Smooth muscle cell (in vitro differentiated cells): ENCODE data around the gene OR56A3. TPM values are rescaled to one million over a fixed set of nuclear protein-coding genes. Genes with fewer than 3 reads are reported as not detected.

Experiments
- DNase-seq: peaks from one replicate; lab custom pipeline; 2025; ENCODE audit not compliant: unreplicated experiment; lab: John Stamatoyannopoulos, UW
- H2AFZ ChIP-seq: fragments of 200-600 bp; sonication (generic); 2 replicates; pipeline ENCODE4 v1.6.0; 2016; ENCODE audit warnings: antibody characterized with exemption, low read depth, mild to moderate bottlenecking
- H3F3A ChIP-seq: fragments of 200-600 bp; sonication (generic); 2 replicates; pipeline ENCODE4 v1.6.0; 2017; ENCODE audit warnings: antibody characterized with exemption, low read depth
- H3K27ac ChIP-seq: fragments of 200-600 bp; sonication (generic); 2 replicates; pipeline ENCODE4 v1.5.1; 2016; ENCODE audit warnings: low read depth, mild to moderate bottlenecking
- H3K27me3 ChIP-seq: fragments of 200-600 bp; sonication (generic); 2 replicates; pipeline ENCODE4 v1.6.1; 2016; ENCODE audit warnings: low read depth, mild to moderate bottlenecking
- H3K36me3 ChIP-seq: fragments of 200-600 bp; sonication (generic); 2 replicates; pipeline ENCODE4 v1.5.1; 2016; ENCODE audit warnings: low read depth
- H3K4me1 ChIP-seq: fragments of 200-600 bp; sonication (generic); 2 replicates; pipeline ENCODE4 v1.5.1; 2016; ENCODE audit warnings: low read depth
- H3K4me2 ChIP-seq: fragments of 200-600 bp; sonication (generic); 2 replicates; pipeline ENCODE4 v1.6.0; 2016; ENCODE audit warnings: mild to moderate bottlenecking
- H3K4me3 ChIP-seq: fragments of 200-600 bp; sonication (generic); 2 replicates; pipeline ENCODE4 v1.5.1; 2016; ENCODE audit warnings: mild to moderate bottlenecking
- H3K79me2 ChIP-seq: fragments of 200-600 bp; sonication (generic); 2 replicates; pipeline ENCODE4 v1.6.0; 2016; ENCODE audit warnings: low read depth, mild to moderate bottlenecking
- H3K9ac ChIP-seq: fragments of 200-600 bp; sonication (generic); 2 replicates; pipeline ENCODE4 v1.6.0; 2016; ENCODE audit warnings: low read depth
- H3K9me3 ChIP-seq: fragments of 200-600 bp; sonication (generic); replicated peaks from 2 replicates; pipeline ENCODE4 v1.5.1; 2016; ENCODE audit warnings: low read depth
- H4K20me1 ChIP-seq: fragments of 200-600 bp; sonication (generic); 2 replicates; pipeline ENCODE4 v1.6.0; 2016; ENCODE audit warnings: low read depth
- CTCF ChIP-seq: fragments of 200-600 bp; sonication (generic); IDR thresholded peaks from 2 replicates; pipeline ENCODE4 v1.5.1; 2017; ENCODE audit warnings: borderline replicate concordance, mild to moderate bottlenecking, antibody characterized with exemption; ENCODE audit not compliant: insufficient read depth, poor library complexity, severe bottlenecking
- WGBS: methylation state at CpG from one replicate; pipeline ENCODE4 v1.1.7; 2016; ENCODE audit warnings: low lambda C conversion rate; 5-methylcytosine and 5-hydroxymethylcytosine counted together
- polyA plus RNA-seq: library from polyadenylated mRNA; unstranded; fragments of >200 nt; fragmentation: Nextera tagmentation; extraction: Ambion mirVana; gene quantifications from 2 replicates; pipeline ENCODE4 v1.2.1, GENCODE V29; 2016
- total RNA-seq: library from RNA; depleted of rRNA; stranded (reverse); fragments of >200 nt; gene quantifications from 2 replicates; pipeline ENCODE4 v1.2.3, GENCODE V29; 2014

The OR56A3 gene
- total and polyA plus RNA-seq, 2 experiments from 2014 or later, result not detected

GRCh38 chr11:5967708-5968107, 25.7 kb downstream of the OR56A3 start:
- H4K20me1 ChIP-seq, result no peaks in the 10 kb centered on the region
- no peaks in the 10 kb centered on the region for H3F3A ChIP-seq
- TF ChIP-seq CTCF, result no peak
- no peak overlapping the region for H3K4me3 ChIP-seq
- no peaks in the 10 kb centered on the region for H3K9me3 ChIP-seq
- no peak overlapping the region for H3K9ac ChIP-seq
- H2AFZ ChIP-seq, result no peak overlapping the region
- H3K4me2 ChIP-seq, result no peak overlapping the region
- H3K36me3 ChIP-seq, result no peaks in the 10 kb centered on the region
- 61% methylated on average over 3 of the region's 3 CpGs for WGBS
- no peak overlapping the region for H3K27ac ChIP-seq
- no peaks in the 10 kb centered on the region for H3K4me1 ChIP-seq
- peaks cover 6% of the 10 kb centered on the region for H3K27me3 ChIP-seq
- no peak for DNase-seq
- no peaks in the 10 kb centered on the region for H3K79me2 ChIP-seq

- no peak for DNase-seq
- H2AFZ ChIP-seq, result no peak within 1 kb of the TSS
- no peak within 1 kb of the TSS for H3K9ac ChIP-seq
- H3K4me1 ChIP-seq, result no peaks in the 10 kb centered on the region
- no peaks in the 10 kb centered on the region for H3K9me3 ChIP-seq
- H3K4me2 ChIP-seq, result no peak within 1 kb of the TSS
- no peak within 1 kb of the TSS for H3K4me3 ChIP-seq
- H4K20me1 ChIP-seq, result no peaks in the 10 kb centered on the region
- no peaks in the 10 kb centered on the region for H3K36me3 ChIP-seq
- no peaks in the 10 kb centered on the region for H3F3A ChIP-seq
- no peaks in the 10 kb centered on the region for H3K79me2 ChIP-seq
- TF ChIP-seq CTCF, result no peak
- peaks cover 6% of the 10 kb centered on the region for H3K27me3 ChIP-seq
- no peak within 1 kb of the TSS for H3K27ac ChIP-seq
Measured at GRCh38 chr11:5968394-5968793, 26.3 kb downstream of the OR56A3 start, which contains the start of gene OR56A5. TSS of gene OR56A5 (minus strand) at chr11:5968494. CDS start at chr11:5968494, 0 bp downstream.

GRCh38 chr11:5973530-5973929, 31.5 kb downstream of the OR56A3 start:
- Histone ChIP-seq H3K27me3 (peaks cover 6% of the 10 kb centered on the region), H3K9ac (no peak overlapping the region), H3K79me2 (no peaks in the 10 kb centered on the region), H3K4me1 (no peaks in the 10 kb centered on the region), H2AFZ (no peak overlapping the region), H3K4me2 (no peak overlapping the region), H4K20me1 (no peaks in the 10 kb centered on the region), H3K36me3 (no peaks in the 10 kb centered on the region), H3K9me3 (no peaks in the 10 kb centered on the region), H3F3A (no peaks in the 10 kb centered on the region), H3K4me3 (no peak overlapping the region), H3K27ac (no peak overlapping the region)
- no peak for DNase-seq
- 85% methylated on average over 1 of the region's 1 CpG for WGBS
- TF ChIP-seq CTCF, result no peak

- H3K79me2 ChIP-seq, result no peaks in the 10 kb centered on the region
- H2AFZ ChIP-seq, result no peak overlapping the region
- no peaks in the 10 kb centered on the region for H3K4me1 ChIP-seq
- H3K4me2 ChIP-seq, result no peak overlapping the region
- no peaks in the 10 kb centered on the region for H3K27me3 ChIP-seq
- H4K20me1 ChIP-seq, result no peaks in the 10 kb centered on the region
- no peak for TF ChIP-seq CTCF
- H3K27ac ChIP-seq, result no peak overlapping the region
- no peak for DNase-seq
- H3K9ac ChIP-seq, result no peak overlapping the region
- no peaks in the 10 kb centered on the region for H3K36me3 ChIP-seq
- peaks cover 5% of the 10 kb centered on the region for H3K9me3 ChIP-seq
- no peaks in the 10 kb centered on the region for H3F3A ChIP-seq
- WGBS, result 68% methylated on average over 1 of the region's 1 CpG
- no peak overlapping the region for H3K4me3 ChIP-seq
Measured at GRCh38 chr11:5983443-5983842, 41.4 kb downstream of the OR56A3 start.
